Lower leg skin (tissue), 4 donors: ENCODE data around the gene OPN3. TPM values are rescaled to one million over a fixed set of nuclear protein-coding genes. Genes with fewer than 3 reads are reported as not detected.
A peak's percentile ranks its signal among the peaks of the same experiment; 100 is the strongest.

ENCODE experiments used
- DNase-seq, 2 donors: peaks; one replicate each; pipeline ENCODE4 v3.0.0-alpha.2; 2019; ENCODE audit warnings: low spot score in 2 of 2
- H3K4me3 ChIP-seq: fragments of 200-600 bp; sonication (generic); 2 replicates; pipeline ENCODE4 v1.5.1; 2017; ENCODE audit warnings: mild to moderate bottlenecking, low read depth; ENCODE audit not compliant: poor library complexity, severe bottlenecking
- POLR2A ChIP-seq, 2 donors: fragments of 450-650 bp; IDR thresholded peaks; one replicate each; pipeline ENCODE4 v1.6.1; 2016 to 2017; ENCODE audit warnings: antibody characterized with exemption in 2 of 2, mild to moderate bottlenecking in 1 of 2, moderate library complexity in 1 of 2
- WGBS, 2 donors: methylation state at CpG; one replicate each; pipeline ENCODE4 v1.1.5; 2018; 5-methylcytosine and 5-hydroxymethylcytosine counted together
- intact Hi-C: fragments of 100-400 bp; cut with DNase I; formaldehyde crosslinking; loops from one replicate; pipeline ENCODE4 v1.15.0; 2023; ENCODE audit warnings: low total_unique reads
- total RNA-seq, 4 donors: library from RNA; depleted of rRNA; stranded (reverse); fragments of >200 nt; gene quantifications; one replicate each; pipeline ENCODE4 v1.1.0, GENCODE V29; 2016
- TF ChIP-seq, protein P1 (sequence below), 3 donors: fragments of 450-650 bp; IDR thresholded peaks; one replicate each; pipeline ENCODE4 v1.5.1; 2016; ENCODE audit warnings: antibody characterized with exemption in 3 of 3, mild to moderate bottlenecking in 3 of 3, moderate library complexity in 2 of 3

The OPN3 gene
- total RNA-seq, 4 donors from 2014 or later = 22.2 to 34.6 (median 32.1) TPM

DNA sequence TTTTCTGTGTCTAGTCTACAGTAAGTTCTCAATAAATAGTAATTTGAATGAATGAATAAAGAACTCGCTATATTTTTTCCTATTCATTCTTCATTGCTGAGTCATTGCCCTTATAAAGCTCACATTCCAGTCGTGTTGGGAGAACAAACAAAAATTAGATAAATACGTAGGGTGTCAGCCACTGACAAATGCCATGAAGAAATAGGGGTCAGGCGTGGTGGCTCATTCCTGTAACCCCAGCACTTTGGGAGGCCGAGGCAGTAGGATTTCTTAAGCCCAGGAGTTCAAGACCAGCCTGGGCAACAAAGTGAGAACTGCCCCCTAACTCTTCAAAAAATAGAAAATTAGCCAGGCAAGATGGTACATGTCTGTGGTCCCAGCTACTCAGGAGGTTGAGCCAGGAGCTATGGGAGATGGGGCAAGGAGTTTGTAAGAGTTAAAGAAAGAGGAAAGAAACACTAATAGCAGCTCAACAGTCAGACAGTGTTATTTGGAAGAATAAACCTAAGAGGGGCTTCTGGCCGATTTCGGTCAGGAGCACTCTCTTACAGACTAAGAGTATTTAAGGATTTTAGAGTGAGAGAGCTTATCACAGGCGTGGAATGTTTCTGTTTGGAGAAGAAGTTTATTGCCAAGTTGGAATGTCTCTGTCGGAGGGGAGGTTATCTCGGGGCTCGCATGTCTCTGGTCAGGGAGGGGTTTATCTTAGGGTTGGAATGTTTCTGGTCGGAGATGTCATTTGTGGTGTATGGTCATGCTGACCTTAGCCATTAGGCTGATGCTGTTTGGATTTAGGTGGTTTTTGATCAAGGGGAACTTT, 1.8 kb upstream of the OPN3 start:
- H3K4me3 ChIP-seq = no peak overlapping the region
- no peak for DNase-seq
- intact Hi-C loops = no loop called here
- 76 to 77% methylated on average over 12 of the region's 12 CpGs for WGBS, 2 donors
- TF ChIP-seq POLR2A (IDR thresholded peaks at IDR 0.05) = no peak
- TF ChIP-seq, protein P1, sequence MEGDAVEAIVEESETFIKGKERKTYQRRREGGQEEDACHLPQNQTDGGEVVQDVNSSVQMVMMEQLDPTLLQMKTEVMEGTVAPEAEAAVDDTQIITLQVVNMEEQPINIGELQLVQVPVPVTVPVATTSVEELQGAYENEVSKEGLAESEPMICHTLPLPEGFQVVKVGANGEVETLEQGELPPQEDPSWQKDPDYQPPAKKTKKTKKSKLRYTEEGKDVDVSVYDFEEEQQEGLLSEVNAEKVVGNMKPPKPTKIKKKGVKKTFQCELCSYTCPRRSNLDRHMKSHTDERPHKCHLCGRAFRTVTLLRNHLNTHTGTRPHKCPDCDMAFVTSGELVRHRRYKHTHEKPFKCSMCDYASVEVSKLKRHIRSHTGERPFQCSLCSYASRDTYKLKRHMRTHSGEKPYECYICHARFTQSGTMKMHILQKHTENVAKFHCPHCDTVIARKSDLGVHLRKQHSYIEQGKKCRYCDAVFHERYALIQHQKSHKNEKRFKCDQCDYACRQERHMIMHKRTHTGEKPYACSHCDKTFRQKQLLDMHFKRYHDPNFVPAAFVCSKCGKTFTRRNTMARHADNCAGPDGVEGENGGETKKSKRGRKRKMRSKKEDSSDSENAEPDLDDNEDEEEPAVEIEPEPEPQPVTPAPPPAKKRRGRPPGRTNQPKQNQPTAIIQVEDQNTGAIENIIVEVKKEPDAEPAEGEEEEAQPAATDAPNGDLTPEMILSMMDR (IDR thresholded peaks at IDR 0.05) = no peak

DNA sequence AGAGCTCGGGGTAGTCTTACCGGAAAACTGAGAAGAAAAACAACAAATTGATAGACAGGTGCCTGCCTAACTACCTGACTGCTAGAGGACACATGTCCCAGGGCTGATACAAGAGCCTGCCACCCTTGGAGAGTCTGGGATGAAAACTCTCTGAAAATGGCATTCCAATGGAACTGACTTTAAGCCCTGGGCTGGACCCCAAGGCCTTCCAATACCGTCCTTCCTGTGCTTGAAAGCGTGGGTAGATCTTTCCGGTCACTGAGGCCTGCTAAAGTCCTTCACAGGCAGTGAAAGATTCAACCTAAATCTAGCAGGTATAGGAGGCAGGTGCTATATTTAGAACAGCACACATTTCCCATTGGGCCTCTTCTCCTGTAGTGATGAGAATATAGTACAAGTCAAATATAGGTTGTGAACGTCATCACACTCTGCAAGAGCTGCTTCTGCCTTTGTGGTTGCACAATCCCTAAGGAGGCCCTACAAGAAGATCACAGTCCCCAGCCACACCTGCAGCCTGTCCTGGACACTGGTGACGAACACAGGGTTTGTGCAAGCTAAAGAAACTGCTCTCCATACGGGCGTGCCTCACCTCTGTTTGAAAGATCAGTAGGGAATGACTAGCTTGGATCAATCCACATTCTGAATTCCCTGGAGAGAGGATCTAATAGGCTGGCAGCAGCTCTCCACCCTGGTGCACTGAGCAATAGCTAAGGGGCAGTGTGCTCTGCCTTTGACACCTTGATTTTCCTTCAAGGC, 876 bp upstream of the OPN3 start:
- intact Hi-C loops = no loop called here
- no peak for TF ChIP-seq POLR2A (IDR thresholded peaks at IDR 0.05)
- TF ChIP-seq, protein P1 (IDR thresholded peaks at IDR 0.05) = no peak
- H3K4me3 ChIP-seq = no peak overlapping the region
- DNase-seq = no peak
- 77 to 85% methylated on average over 9 of the region's 9 CpGs for WGBS, 2 donors

DNA sequence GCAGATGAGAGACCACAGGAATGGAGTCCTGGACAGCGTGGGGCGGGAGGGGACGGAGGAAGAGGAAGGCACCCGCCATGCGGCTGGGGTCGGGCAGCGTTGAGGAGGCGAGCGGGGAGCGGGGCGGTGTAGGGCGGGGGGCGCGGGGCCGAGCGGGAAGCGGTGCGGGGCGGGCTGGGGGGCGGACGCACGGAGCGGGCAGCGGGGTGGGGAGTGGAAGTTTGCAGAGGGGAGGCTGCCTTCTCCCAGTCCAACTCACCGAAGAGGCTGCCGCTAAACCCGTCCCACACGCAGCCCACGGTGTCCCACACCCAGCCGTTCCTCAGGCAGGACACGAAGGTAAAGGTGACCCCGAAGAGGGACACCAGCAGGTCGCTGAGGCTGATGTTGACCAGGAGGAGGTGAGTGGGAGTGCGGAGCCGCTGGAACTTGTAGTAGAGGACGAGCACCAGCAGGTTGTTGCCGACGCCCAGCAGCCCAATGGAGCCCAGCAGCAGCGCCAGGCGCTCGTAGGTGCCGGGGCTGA, 483 bp downstream of the OPN3 start:
- 0 to 1% methylated on average over 24 to 29 of the region's 42 CpGs for WGBS, 2 donors
- DNase-seq = peak; percentile 31 to 88
- no peak for TF ChIP-seq POLR2A (IDR thresholded peaks at IDR 0.05)
- TF ChIP-seq, protein P1 (IDR thresholded peaks at IDR 0.05) = no peak
- intact Hi-C loops = no loop called here
- peak overlapping the region; percentile 82 for H3K4me3 ChIP-seq

DNA sequence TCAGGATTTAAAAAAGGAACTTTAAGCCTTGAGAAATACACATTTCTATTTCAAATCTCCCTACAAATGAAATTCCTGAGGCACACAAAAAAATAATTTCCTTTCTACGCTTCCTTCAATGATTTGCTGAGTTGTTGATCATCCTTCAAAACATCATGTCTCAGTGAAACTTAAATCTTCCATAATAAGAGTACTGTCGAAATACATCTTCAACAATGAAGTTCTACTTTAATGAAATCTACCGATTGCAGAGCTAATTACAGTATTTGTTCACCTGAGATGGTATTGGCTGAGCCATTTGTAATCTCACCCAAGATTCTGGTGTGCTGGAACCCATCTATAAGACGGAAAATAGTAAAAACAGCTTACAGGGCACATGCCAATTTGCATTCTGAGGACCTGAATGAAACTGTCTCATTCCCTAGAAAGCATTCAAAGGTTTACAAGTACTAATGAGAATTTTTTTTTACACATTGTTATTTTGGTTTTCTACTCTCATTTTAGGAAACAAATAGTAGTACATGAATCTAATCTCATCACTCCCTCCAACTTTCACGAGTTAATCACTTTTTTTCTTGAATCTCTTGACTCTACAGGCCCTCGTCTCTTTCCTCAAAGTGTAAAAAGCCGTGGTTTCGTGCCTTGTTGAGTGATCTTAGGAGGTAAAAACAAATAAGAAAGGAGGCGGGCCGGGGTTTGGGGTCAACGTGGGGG, 1.1 kb downstream of the OPN3 start:
- intact Hi-C loops = no loop called here

DNA sequence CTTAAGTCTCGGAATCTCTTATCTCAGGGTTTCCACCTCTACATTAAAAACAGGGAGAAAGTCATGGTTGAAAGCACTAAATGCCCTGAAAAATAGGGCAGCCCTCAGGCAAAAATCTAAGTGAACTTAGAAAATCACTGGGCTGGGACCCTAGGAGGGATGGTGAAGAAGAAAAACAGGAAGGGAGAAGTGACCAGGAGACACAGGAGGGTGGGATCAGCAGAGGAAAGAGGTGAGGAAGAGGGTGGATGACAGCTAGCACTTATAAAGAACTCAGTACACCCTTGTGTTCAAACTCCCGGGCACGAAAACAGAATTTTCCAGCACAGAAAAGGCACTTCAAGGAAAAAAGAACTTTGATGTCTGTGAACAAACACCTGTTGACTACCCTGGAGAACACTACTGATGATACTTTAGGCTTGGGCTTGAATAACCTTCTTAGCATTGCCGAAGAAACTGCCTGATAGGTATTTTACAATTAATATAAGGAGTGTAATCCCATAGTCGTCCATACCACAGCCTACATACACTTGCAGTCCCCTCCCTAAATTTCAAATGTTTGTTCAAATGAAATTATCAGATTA, 2.0 kb downstream of the OPN3 start:
- intact Hi-C loops = no loop called here
- no peak for DNase-seq
- TF ChIP-seq POLR2A (IDR thresholded peaks at IDR 0.05) = no peak
- TF ChIP-seq, protein P1 (IDR thresholded peaks at IDR 0.05) = no peak
- no peak overlapping the region for H3K4me3 ChIP-seq
- WGBS, 2 donors = 66 to 81% methylated on average over 5 of the region's 5 CpGs

More for the DNA sequence above, 1.1 kb downstream of the OPN3 start:
- DNase-seq = no peak
- TF ChIP-seq POLR2A (IDR thresholded peaks at IDR 0.05) = no peak
- TF ChIP-seq, protein P1 (IDR thresholded peaks at IDR 0.05) = no peak
- WGBS, 2 donors = 10 to 11% methylated on average over 11 of the region's 11 CpGs
- H3K4me3 ChIP-seq = peak overlapping the region; percentile 82
